ENCODE measurements around the gene KCNAB1.
A peak's percentile ranks its signal among the peaks of the same experiment; 100 is the strongest.
"Not testable (repeated sequence)": the region's sequence is repeated elsewhere in the genome, so short reads cannot be mapped to it uniquely, and the experiment has no call there.

The KCNAB1 gene

DNA sequence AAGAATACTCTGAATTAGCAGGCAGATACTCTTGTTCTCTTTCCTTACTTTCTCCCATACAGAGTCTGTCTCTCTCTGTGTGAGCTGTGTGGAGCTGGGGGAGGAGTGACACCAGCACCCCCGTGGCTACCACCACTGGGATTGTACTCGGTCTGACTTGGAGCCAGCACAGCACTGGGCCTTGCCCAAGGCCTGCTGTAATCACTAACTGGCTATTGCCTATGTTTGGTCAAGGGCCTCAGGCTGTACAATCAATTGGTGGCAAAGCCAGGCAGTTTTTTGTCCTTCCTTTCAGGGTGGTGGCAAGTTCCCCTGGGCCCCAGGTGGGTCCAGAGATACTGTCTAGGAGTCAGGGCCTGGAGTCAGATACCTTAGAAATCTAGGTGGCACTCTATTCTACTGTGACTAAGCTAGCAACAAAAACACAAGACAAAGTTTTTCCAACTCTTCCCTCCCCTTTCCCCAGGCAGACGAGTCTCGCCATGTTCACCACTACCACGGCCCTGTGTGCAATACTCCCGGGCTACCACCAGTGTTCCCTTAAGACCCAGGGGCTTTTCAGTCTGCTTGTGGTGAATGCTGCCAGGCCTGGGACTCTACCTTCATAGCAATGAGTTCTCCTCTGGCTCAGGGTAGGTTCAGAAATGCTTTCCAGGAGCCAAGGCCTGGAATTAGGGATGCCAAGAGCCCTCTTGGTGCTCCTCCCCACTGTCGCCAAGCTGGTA lies 151.8 kb downstream of the KCNAB1 start:
- TF ChIP-seq, protein P1, sequence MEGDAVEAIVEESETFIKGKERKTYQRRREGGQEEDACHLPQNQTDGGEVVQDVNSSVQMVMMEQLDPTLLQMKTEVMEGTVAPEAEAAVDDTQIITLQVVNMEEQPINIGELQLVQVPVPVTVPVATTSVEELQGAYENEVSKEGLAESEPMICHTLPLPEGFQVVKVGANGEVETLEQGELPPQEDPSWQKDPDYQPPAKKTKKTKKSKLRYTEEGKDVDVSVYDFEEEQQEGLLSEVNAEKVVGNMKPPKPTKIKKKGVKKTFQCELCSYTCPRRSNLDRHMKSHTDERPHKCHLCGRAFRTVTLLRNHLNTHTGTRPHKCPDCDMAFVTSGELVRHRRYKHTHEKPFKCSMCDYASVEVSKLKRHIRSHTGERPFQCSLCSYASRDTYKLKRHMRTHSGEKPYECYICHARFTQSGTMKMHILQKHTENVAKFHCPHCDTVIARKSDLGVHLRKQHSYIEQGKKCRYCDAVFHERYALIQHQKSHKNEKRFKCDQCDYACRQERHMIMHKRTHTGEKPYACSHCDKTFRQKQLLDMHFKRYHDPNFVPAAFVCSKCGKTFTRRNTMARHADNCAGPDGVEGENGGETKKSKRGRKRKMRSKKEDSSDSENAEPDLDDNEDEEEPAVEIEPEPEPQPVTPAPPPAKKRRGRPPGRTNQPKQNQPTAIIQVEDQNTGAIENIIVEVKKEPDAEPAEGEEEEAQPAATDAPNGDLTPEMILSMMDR (IDR thresholded peaks at IDR 0.05; ENCODE audit: control insufficient read depth, insufficient read depth, low read depth, low read length, missing control alignments): no peak
- DNase-seq (ENCODE audit: low read depth): no peak

DNA sequence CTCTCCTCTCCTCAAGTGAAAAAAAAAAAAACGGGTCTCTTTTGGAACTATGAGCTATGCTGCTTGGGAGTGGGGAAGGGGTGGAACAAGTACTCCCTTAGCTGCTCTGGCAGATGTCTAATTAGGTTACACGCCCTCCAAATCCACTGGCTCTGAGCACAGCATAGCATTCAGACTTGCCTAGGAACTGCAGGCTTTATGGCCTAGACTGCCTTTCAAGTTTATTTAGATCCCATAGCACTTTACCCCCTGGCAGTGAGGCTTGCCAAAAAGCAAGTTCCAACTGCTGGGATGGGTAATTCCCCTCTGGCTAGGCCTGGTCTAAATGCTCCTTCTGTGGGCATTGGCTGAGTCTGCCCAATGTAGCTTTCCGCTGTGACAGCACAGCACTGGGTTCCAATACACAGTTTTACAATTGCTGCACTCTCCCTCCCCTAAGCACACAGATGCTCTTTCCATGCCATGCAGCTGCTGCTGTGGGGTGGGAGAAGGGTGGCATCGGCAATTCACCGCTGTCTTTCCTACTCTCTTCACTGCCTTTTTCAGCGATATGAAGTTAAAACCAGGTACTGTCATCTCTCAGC lies 152.8 kb downstream of the KCNAB1 start:
- DNase-seq (ENCODE audit: low read depth): no peak
- no peak overlapping the region for H3K4me3 ChIP-seq (ENCODE audit: control insufficient read depth, low read depth, low read length)
- TF ChIP-seq, protein P1 (IDR thresholded peaks at IDR 0.05; ENCODE audit: control insufficient read depth, insufficient read depth, low read depth, low read length, missing control alignments): no peak

More for the DNA sequence above, 151.8 kb downstream of the KCNAB1 start:
- no peak overlapping the region for H3K4me3 ChIP-seq (ENCODE audit: control insufficient read depth, low read depth, low read length)

DNA sequence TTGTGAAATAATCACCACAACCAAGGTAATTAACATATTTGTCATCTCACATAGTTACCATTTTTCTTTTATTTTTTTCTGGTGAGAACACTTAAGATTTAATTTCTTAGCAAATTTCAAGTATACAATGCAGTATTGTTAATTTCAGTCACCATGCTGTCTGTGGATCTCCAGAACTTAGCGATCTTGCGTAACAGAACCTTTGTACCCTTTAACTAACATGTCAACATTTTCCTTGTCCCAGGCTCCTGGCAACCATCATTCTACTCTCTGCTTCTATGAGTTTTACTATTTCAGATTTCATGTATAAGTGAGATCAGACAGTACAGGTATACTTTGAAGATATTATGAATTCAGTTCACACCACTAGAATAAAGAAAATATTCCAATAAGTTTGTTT lies 154.4 kb downstream of the KCNAB1 start:
- TF ChIP-seq, protein P1 (IDR thresholded peaks at IDR 0.05; ENCODE audit: control insufficient read depth, insufficient read depth, low read depth, low read length, missing control alignments): no peak
- no peak overlapping the region for H3K4me3 ChIP-seq (ENCODE audit: control insufficient read depth, low read depth, low read length)
- DNase-seq (ENCODE audit: low read depth): no peak

- not testable (repeated sequence) for DNase-seq (ENCODE audit: low read depth); H3K4me3 ChIP-seq (ENCODE audit: control insufficient read depth, low read depth, low read length)
Observed at GRCh38 chr3:156284637-156285036, 164.3 kb downstream of the KCNAB1 start.

DNA sequence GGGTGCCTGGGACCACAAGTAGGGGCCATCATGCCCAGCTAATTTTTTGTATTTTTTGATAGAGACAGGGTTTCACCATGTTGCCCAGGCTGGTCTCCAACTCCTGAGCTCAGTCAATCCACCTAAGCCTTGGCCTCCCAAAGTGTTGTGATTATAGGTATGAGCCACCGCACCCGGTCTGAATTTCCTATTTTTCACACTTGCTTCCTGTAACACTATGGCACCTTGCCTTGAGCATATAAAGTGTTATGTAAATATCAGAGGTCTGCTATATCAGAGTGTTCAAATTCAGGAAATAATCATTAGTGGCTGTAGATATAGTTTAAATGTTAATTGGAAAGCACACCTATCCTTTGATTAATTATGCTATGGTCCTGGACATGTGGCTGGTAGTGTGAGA lies 165.2 kb downstream of the KCNAB1 start:
- TF ChIP-seq, protein P1 (IDR thresholded peaks at IDR 0.05; ENCODE audit: control insufficient read depth, insufficient read depth, low read depth, low read length, missing control alignments): no peak

DNA sequence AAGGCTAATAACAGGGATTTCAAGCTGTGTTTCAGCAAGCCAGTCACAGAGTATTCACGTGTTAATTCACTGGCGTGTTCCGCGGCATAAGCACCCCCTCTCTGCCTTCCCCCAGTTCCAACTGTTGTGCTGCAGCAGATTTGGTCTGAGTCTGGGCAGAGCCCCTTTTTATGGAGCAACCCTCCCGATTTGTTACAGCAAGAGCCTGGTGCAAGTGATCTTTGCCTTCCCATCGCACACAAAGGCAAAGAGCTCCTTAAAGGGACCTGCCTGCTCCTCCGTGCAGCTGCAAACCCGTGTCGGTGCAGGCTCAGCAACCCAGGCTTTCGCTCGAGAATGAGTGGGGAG lies 170.5 kb downstream of the KCNAB1 start:
- H3K4me3 ChIP-seq (ENCODE audit: control insufficient read depth, low read depth, low read length): no peak overlapping the region
- DNase-seq (ENCODE audit: low read depth): no peak
- TF ChIP-seq, protein P1 (IDR thresholded peaks at IDR 0.05; ENCODE audit: control insufficient read depth, insufficient read depth, low read depth, low read length, missing control alignments): no peak

More for the DNA sequence above, 165.2 kb downstream of the KCNAB1 start:
- H3K4me3 ChIP-seq (ENCODE audit: control insufficient read depth, low read depth, low read length): no peak overlapping the region
- no peak for DNase-seq (ENCODE audit: low read depth)

GRCh38 chr3:156291272-156292123 lies 171.1 kb downstream of the KCNAB1 start:
- TF ChIP-seq, protein P1 (IDR thresholded peaks at IDR 0.05; ENCODE audit: control insufficient read depth, insufficient read depth, low read depth, low read length, missing control alignments): no peak
- DNase-seq (ENCODE audit: low read depth): no peak
- peak overlapping the region; percentile 10; the same call in 1 of the 2 replicates for H3K4me3 ChIP-seq (ENCODE audit: control insufficient read depth, low read depth, low read length)

Measured in AG09309 (cell line).